ENCODE results near the gene TRAPPC2L. TPM values are rescaled to one million over a fixed set of nuclear protein-coding genes. Genes with fewer than 3 reads are reported as not detected.

TRAPPC2L gene
- total RNA-seq, 2 donors from 2014 or later = 110 TPM

DNA sequence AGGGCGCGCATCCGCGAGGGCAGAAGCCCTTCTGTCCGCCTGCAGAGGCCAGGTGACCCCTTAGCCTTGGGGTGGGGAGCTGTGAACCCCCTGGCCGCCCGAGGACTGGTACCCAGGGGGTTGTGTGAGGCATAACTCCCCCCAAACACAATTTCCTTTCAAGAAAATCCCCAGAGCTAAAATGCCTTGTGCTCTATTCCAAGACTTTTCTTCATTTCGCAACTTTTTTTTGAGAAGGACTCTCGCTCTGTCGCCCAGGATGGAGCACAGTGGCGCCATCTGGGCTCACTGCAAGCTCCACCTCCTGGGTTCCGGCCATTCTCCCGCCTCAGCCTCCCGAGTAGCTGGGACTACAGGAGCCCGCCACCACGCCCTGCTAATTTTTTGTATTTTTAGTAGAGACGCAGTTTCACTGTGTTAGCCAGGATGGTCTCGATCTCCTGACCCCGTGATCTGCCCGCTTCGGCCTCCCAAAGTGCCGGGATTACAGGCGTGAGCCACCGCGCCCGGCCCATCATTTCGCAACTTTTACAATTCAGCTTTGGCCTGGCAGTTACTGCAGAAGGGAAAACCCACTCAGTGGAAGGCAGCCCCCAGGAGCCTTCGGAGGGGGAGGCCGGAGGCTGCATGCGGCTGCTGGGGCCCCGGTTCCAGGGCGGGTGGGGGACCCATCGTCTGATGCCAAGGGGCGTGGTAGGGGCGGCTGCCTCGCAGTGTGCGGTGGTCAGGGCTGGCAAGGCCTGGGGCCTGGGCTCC, 44.2 kb upstream of the TRAPPC2L start:
- 59 to 64% methylated on average over 17 to 37 of the region's 37 CpGs for WGBS, 2 experiments (ENCODE audit: insufficient coverage in 1 of 2, insufficient read length in 1 of 2)
- Mint-ChIP-seq H3K36me3 (ENCODE audit: low read depth) (peaks cover 18% of the 10 kb centered on the region), H3K4me1 (peaks cover 5% of the 10 kb centered on the region), H3K9me3 (no peaks in the 10 kb centered on the region), H3K27ac (peak overlapping the region; percentile 86), H3K4me3 (peak overlapping the region; percentile 75), H3K27me3 (ENCODE audit: insufficient read depth) (no peaks in the 10 kb centered on the region)
- peak overlapping the region; percentile 91 for H3K27ac ChIP-seq (ENCODE audit: low read depth, low read length)
- peak; percentile 78 for DNase-seq
- no peaks in the 10 kb centered on the region for H3K9me3 ChIP-seq (ENCODE audit: control insufficient read depth, low read length)
- peaks cover 20% of the 10 kb centered on the region for H3K36me3 ChIP-seq (ENCODE audit: control insufficient read depth, insufficient read depth, low read length)
- peak overlapping the region; percentile 86 for H3K4me3 ChIP-seq (ENCODE audit: low read length)
- H3K9ac ChIP-seq (ENCODE audit: extremely low read depth, low read length, poor library complexity, severe bottlenecking) = peak overlapping the region; percentile 44
- peaks cover 9% of the 10 kb centered on the region for H3K4me1 ChIP-seq (ENCODE audit: control insufficient read depth, insufficient read depth, low read length)
- no peaks in the 10 kb centered on the region for H3K27me3 ChIP-seq (ENCODE audit: control insufficient read depth, insufficient read depth, low read length, poor library complexity, severe bottlenecking)
- peak; percentile 1 for TF ChIP-seq CTCF (conservative IDR thresholded peaks at IDR 0.05)

- Histone ChIP-seq H3K4me1 (ENCODE audit: control insufficient read depth, insufficient read depth, low read length) (peaks cover 9% of the 10 kb centered on the region), H3K4me3 (ENCODE audit: low read length) (no peak overlapping the region), H3K27me3 (ENCODE audit: control insufficient read depth, insufficient read depth, low read length, poor library complexity, severe bottlenecking) (no peaks in the 10 kb centered on the region), H3K36me3 (ENCODE audit: control insufficient read depth, insufficient read depth, low read length) (peaks cover 16% of the 10 kb centered on the region), H3K9ac (ENCODE audit: extremely low read depth, low read length, poor library complexity, severe bottlenecking) (no peak overlapping the region), H3K9me3 (ENCODE audit: control insufficient read depth, low read length) (no peaks in the 10 kb centered on the region), H3K27ac (ENCODE audit: low read depth, low read length) (no peak overlapping the region)
- H3K27me3 Mint-ChIP-seq (ENCODE audit: insufficient read depth) = no peaks in the 10 kb centered on the region
- peaks cover 12% of the 10 kb centered on the region for H3K36me3 Mint-ChIP-seq (ENCODE audit: low read depth)
- H3K4me3 Mint-ChIP-seq = no peak overlapping the region
- DNase-seq = no peak
- no peaks in the 10 kb centered on the region for H3K9me3 Mint-ChIP-seq
- H3K4me1 Mint-ChIP-seq = peaks cover 5% of the 10 kb centered on the region
- no peak for TF ChIP-seq CTCF (conservative IDR thresholded peaks at IDR 0.05)
- WGBS, 2 experiments (ENCODE audit: insufficient coverage in 1 of 2, insufficient read length in 1 of 2) = 88 to 92% methylated on average over 18 to 26 of the region's 26 CpGs
- H3K27ac Mint-ChIP-seq = peak overlapping the region; percentile 55
Observed at GRCh38 chr16:88813269-88814143, 43.4 kb upstream of the TRAPPC2L start.

- no peak overlapping the region for H3K9ac ChIP-seq (ENCODE audit: extremely low read depth, low read length, poor library complexity, severe bottlenecking)
- DNase-seq = no peak
- no peaks in the 10 kb centered on the region for H3K27me3 ChIP-seq (ENCODE audit: control insufficient read depth, insufficient read depth, low read length, poor library complexity, severe bottlenecking)
- peaks cover 9% of the 10 kb centered on the region for H3K4me1 ChIP-seq (ENCODE audit: control insufficient read depth, insufficient read depth, low read length)
- Mint-ChIP-seq H3K4me3 (no peak overlapping the region), H3K27me3 (ENCODE audit: insufficient read depth) (no peaks in the 10 kb centered on the region), H3K36me3 (ENCODE audit: low read depth) (peaks cover 8% of the 10 kb centered on the region), H3K9me3 (no peaks in the 10 kb centered on the region), H3K4me1 (peaks cover 5% of the 10 kb centered on the region), H3K27ac (peak overlapping the region; percentile 55)
- peaks cover 12% of the 10 kb centered on the region for H3K36me3 ChIP-seq (ENCODE audit: control insufficient read depth, insufficient read depth, low read length)
- no peak overlapping the region for H3K4me3 ChIP-seq (ENCODE audit: low read length)
- H3K27ac ChIP-seq (ENCODE audit: low read depth, low read length) = no peak overlapping the region
- 86 to 90% methylated on average over 10 to 13 of the region's 13 CpGs for WGBS, 2 experiments (ENCODE audit: insufficient coverage in 1 of 2, insufficient read length in 1 of 2)
- TF ChIP-seq CTCF (conservative IDR thresholded peaks at IDR 0.05) = no peak
- no peaks in the 10 kb centered on the region for H3K9me3 ChIP-seq (ENCODE audit: control insufficient read depth, low read length)
Observed at GRCh38 chr16:88814144-88814502, 42.8 kb upstream of the TRAPPC2L start.
